Esophagus muscularis mucosa (tissue), 4 donors: Measurements from ENCODE around the gene UEVLD. TPM values are rescaled to one million over a fixed set of nuclear protein-coding genes. Genes with fewer than 3 reads are reported as not detected.

ENCODE experiments used
- DNase-seq: peaks from one replicate; pipeline ENCODE4 v3.0.0-alpha.2; 2017; ENCODE audit errors: extremely low spot score
- H3K27ac ChIP-seq, 4 donors: fragments of 200-600 bp; sonication (generic); replicated peaks in 1 of 4; 1 replicate in 3 of 4; 2 replicates in 1 of 4; pipeline ENCODE4 v1.5.1; 2016 to 2019; ENCODE audit warnings: mild to moderate bottlenecking in 1 of 4
- H3K27me3 ChIP-seq, 4 donors: fragments of 200-600 bp; sonication (generic); one replicate each; pipeline versions ENCODE4 v1.5.1 to v1.6.0; 2016 to 2019
- H3K36me3 ChIP-seq, 4 donors: fragments of 200-600 bp; sonication (generic); one replicate each; pipeline ENCODE4 v1.5.1; 2016 to 2019
- H3K4me1 ChIP-seq, 4 donors: fragments of 200-600 bp; sonication (generic); one replicate each; pipeline ENCODE4 v1.5.1; 2016 to 2019
- H3K4me3 ChIP-seq, 4 donors: fragments of 200-600 bp; sonication (generic); 1 replicate in 2 of 4; 2 replicates in 2 of 4; pipeline ENCODE4 v1.5.1; 2016 to 2019; ENCODE audit warnings: mild to moderate bottlenecking in 4 of 4, moderate library complexity in 1 of 4
- H3K9me3 ChIP-seq, 4 donors: fragments of 200-600 bp; sonication (generic); 1 replicate in 3 of 4; 2 replicates in 1 of 4; pipeline ENCODE4 v1.5.1; 2016 to 2019
- EP300 ChIP-seq: sonication (generic); formaldehyde crosslinking; IDR thresholded peaks from one replicate; pipeline ENCODE4 v1.6.1; 2017; ENCODE audit warnings: antibody characterized with exemption
- POLR2A ChIP-seq: fragments of 450-650 bp; IDR thresholded peaks from one replicate; pipeline ENCODE4 v1.6.1; 2017; ENCODE audit warnings: antibody characterized with exemption, moderate library complexity, mild to moderate bottlenecking, low read depth
- POLR2AphosphoS5 ChIP-seq, 2 donors: sonication (generic); formaldehyde crosslinking; IDR thresholded peaks; one replicate each; pipeline ENCODE4 v1.6.1; 2017; ENCODE audit warnings: antibody characterized with exemption in 2 of 2
- WGBS: methylation state at CpG from one replicate; pipeline ENCODE4 v1.1.5; 2018; 5-methylcytosine and 5-hydroxymethylcytosine counted together
- intact Hi-C: fragments of 100-400 bp; cut with DNase I; formaldehyde crosslinking; loops from one replicate; pipeline ENCODE4 v1.15.1; 2023
- total RNA-seq, 4 donors: library from RNA; depleted of rRNA; stranded (reverse); fragments of >200 nt; gene quantifications; one replicate each; pipeline versions ENCODE4 v1.1.0 to v1.2.1, GENCODE V29; 2016
- TF ChIP-seq, protein P1 (sequence below), 3 experiments: fragments of 200-600 bp in 2 of 3; fragments of 450-650 bp in 1 of 3; sonication (generic) in 2 of 3; IDR thresholded peaks; one replicate each; pipeline ENCODE4 v1.5.1; 2017 to 2019; ENCODE audit warnings: antibody characterized with exemption in 3 of 3, mild to moderate bottlenecking in 2 of 3, moderate library complexity in 1 of 3

Gene UEVLD
- total RNA-seq, 4 donors from 2014 or later: 28.7 to 39.1 (median 29.6) TPM

DNA sequence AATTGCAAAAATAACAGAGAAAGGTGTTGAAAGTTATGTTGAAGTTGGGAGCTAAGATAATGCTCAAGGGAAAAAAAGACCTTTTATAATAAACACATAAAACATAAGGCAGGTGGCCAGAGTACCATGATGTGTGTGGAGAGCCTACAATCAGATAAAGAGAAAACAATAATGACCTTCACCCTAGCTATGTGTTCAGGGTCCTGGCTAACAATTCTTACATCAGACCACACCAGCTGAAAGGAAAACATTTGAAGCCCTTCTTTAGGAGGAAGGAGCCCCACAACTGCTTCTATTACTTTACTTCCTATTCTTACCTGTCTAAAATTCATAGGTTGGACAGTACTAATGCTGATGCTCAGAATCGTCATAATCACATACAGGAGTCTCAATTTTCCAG lies 64.3 kb downstream of the UEVLD start:
- H3K4me3 ChIP-seq: no peak overlapping the region
- peaks cover 0 to 8% (median 0%) of the 10 kb centered on the region in 4 donors for H3K36me3 ChIP-seq
- WGBS: 83% methylated on average over 1 of the region's 1 CpG
- TF ChIP-seq POLR2AphosphoS5 (IDR thresholded peaks at IDR 0.05): no peak
- TF ChIP-seq POLR2A: no peak
- TF ChIP-seq, protein P1, sequence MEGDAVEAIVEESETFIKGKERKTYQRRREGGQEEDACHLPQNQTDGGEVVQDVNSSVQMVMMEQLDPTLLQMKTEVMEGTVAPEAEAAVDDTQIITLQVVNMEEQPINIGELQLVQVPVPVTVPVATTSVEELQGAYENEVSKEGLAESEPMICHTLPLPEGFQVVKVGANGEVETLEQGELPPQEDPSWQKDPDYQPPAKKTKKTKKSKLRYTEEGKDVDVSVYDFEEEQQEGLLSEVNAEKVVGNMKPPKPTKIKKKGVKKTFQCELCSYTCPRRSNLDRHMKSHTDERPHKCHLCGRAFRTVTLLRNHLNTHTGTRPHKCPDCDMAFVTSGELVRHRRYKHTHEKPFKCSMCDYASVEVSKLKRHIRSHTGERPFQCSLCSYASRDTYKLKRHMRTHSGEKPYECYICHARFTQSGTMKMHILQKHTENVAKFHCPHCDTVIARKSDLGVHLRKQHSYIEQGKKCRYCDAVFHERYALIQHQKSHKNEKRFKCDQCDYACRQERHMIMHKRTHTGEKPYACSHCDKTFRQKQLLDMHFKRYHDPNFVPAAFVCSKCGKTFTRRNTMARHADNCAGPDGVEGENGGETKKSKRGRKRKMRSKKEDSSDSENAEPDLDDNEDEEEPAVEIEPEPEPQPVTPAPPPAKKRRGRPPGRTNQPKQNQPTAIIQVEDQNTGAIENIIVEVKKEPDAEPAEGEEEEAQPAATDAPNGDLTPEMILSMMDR (IDR thresholded peaks at IDR 0.05): no peak
- TF ChIP-seq EP300: no peak
- no peaks in the 10 kb centered on the region for H3K9me3 ChIP-seq
- peaks cover 16 to 51% (median 33%) of the 10 kb centered on the region in 4 donors for H3K4me1 ChIP-seq
- no peak for DNase-seq
- H3K27me3 ChIP-seq: no peaks in the 10 kb centered on the region
- H3K27ac ChIP-seq: no peak overlapping the region
- intact Hi-C loops: no loop called here

- DNase-seq: no peak
- no peaks in the 10 kb centered on the region for H3K27me3 ChIP-seq
- TF ChIP-seq, protein P1 (IDR thresholded peaks at IDR 0.05): no peak
- TF ChIP-seq POLR2A (no peak), EP300 (no peak), POLR2AphosphoS5 (IDR thresholded peaks at IDR 0.05) (no peak)
- no peak overlapping the region for H3K4me3 ChIP-seq
- H3K9me3 ChIP-seq: no peaks in the 10 kb centered on the region
- peaks cover 16 to 51% (median 33%) of the 10 kb centered on the region in 4 donors for H3K4me1 ChIP-seq
- intact Hi-C loops: no loop called here
- 88% methylated on average over 3 of the region's 3 CpGs for WGBS
- peaks cover 0 to 18% (median 1%) of the 10 kb centered on the region in 4 donors for H3K36me3 ChIP-seq
- H3K27ac ChIP-seq: no peak overlapping the region
Measured at GRCh38 chr11:18523084-18523483, 65.5 kb downstream of the UEVLD start.

- TF ChIP-seq, protein P1 (IDR thresholded peaks at IDR 0.05): no peak
- TF ChIP-seq POLR2AphosphoS5 (IDR thresholded peaks at IDR 0.05) (no peak), POLR2A (no peak), EP300 (no peak)
- Histone ChIP-seq H3K4me1 (peaks cover 10 to 45% (median 26%) of the 10 kb centered on the region in 4 donors), H3K9me3 (no peaks in the 10 kb centered on the region), H3K36me3 (peaks cover 0 to 25% (median 4%) of the 10 kb centered on the region in 4 donors), H3K27ac (no peak overlapping the region), H3K27me3 (no peaks in the 10 kb centered on the region), H3K4me3 (no peak overlapping the region)
- intact Hi-C loops: no loop called here
- DNase-seq: no peak
- 79% methylated on average over 4 of the region's 4 CpGs for WGBS
Measured at GRCh38 chr11:18522388-18522787, 66.1 kb downstream of the UEVLD start.

DNA sequence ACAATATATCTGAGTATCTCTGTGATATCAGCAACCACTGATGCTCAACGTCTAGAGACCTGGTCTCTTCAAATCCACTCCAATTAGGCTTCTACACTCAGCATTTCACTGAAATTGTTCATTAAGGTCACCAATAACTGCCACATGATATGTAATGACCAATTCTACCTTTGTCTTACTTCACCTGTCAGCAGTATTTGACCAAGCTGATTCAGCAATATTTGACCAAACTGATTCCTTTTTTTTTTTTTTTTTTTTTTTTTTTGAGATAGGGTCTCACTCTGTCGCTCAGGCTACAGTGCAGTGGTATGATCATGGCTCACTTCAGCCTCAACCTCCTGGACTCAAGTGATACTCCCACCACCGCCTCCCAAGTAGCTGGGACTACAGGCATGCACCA lies 67.4 kb downstream of the UEVLD start:
- DNase-seq: no peak
- peaks cover 10 to 41% (median 24%) of the 10 kb centered on the region in 4 donors for H3K4me1 ChIP-seq
- H3K36me3 ChIP-seq: peaks cover 0 to 34% (median 7%) of the 10 kb centered on the region in 4 donors
- TF ChIP-seq, protein P1 (IDR thresholded peaks at IDR 0.05): no peak
- TF ChIP-seq POLR2A (no peak), EP300 (no peak), POLR2AphosphoS5 (IDR thresholded peaks at IDR 0.05) (no peak)
- H3K27ac ChIP-seq: no peak overlapping the region
- 96% methylated on average over 3 of the region's 3 CpGs for WGBS
- H3K9me3 ChIP-seq: no peaks in the 10 kb centered on the region
- no peak overlapping the region for H3K4me3 ChIP-seq
- no peaks in the 10 kb centered on the region for H3K27me3 ChIP-seq
- intact Hi-C loops: no loop called here

GRCh38 chr11:18502352-18502751 lies 86.2 kb downstream of the UEVLD start:
- Histone ChIP-seq H3K4me1 (no peaks in the 10 kb centered on the region), H3K27ac (no peak overlapping the region), H3K36me3 (peaks cover 29 to 92% (median 73%) of the 10 kb centered on the region in 4 donors), H3K27me3 (no peaks in the 10 kb centered on the region), H3K9me3 (no peaks in the 10 kb centered on the region), H3K4me3 (no peak overlapping the region)
- no peak for DNase-seq
- intact Hi-C loops: loop anchor here (10.0 kb wide), 2 partner anchors 98 to 168 kb away; no protein-coding TSS in a partner anchor
- TF ChIP-seq, protein P1 (IDR thresholded peaks at IDR 0.05): no peak
- TF ChIP-seq POLR2AphosphoS5 (IDR thresholded peaks at IDR 0.05) (no peak), EP300 (no peak), POLR2A (no peak)
